ENCODE data around the gene PNPLA7. TPM values are rescaled to one million over a fixed set of nuclear protein-coding genes. Genes with fewer than 3 reads are reported as not detected.
"Not testable (repeated sequence)": the region's sequence is repeated elsewhere in the genome, so short reads cannot be mapped to it uniquely, and the experiment has no call there.

Gene PNPLA7
- total RNA-seq, 1 donor from 2014 or later, result 16.2 TPM

GRCh38 chr9:137516144-137516917, 33.9 kb downstream of the PNPLA7 start:
- Histone ChIP-seq H3K9me3 (no peaks in the 10 kb centered on the region), H3K4me3 (no peak overlapping the region), H3K36me3 (no peaks in the 10 kb centered on the region), H3K27me3 (no peaks in the 10 kb centered on the region), H3K27ac (no peak overlapping the region), H3K4me1 (no peaks in the 10 kb centered on the region)
- intact Hi-C loops (cut with DNase I), result no loop called here
- no peak for DNase-seq (ENCODE audit: extremely low spot score in 2 of 2)
- no peak for TF ChIP-seq POLR2AphosphoS5 (IDR thresholded peaks at IDR 0.05; ENCODE audit: insufficient read depth in 1 of 2, low read depth in 1 of 2)
- TF ChIP-seq CTCF (IDR thresholded peaks at IDR 0.05), result no peak
- TF ChIP-seq POLR2A (IDR thresholded peaks at IDR 0.05), result no peak

- no peaks in the 10 kb centered on the region for H3K27me3 ChIP-seq
- TF ChIP-seq POLR2A (IDR thresholded peaks at IDR 0.05) (no peak), POLR2AphosphoS5 (IDR thresholded peaks at IDR 0.05; ENCODE audit: insufficient read depth in 1 of 2, low read depth in 1 of 2) (no peak), CTCF (IDR thresholded peaks at IDR 0.05) (no peak)
- no peak overlapping the region for H3K4me3 ChIP-seq
- H3K36me3 ChIP-seq, result no peaks in the 10 kb centered on the region
- intact Hi-C loops (cut with DNase I), result no loop called here
- no peaks in the 10 kb centered on the region for H3K4me1 ChIP-seq
- no peak for DNase-seq (ENCODE audit: extremely low spot score in 2 of 2)
- no peak overlapping the region for H3K27ac ChIP-seq
- H3K9me3 ChIP-seq, result no peaks in the 10 kb centered on the region
Measured at GRCh38 chr9:137515338-137515724, 34.9 kb downstream of the PNPLA7 start.

GRCh38 chr9:137514691-137515337, 35.4 kb downstream of the PNPLA7 start:
- Histone ChIP-seq H3K27me3 (no peaks in the 10 kb centered on the region), H3K4me1 (no peaks in the 10 kb centered on the region), H3K27ac (no peak overlapping the region), H3K9me3 (no peaks in the 10 kb centered on the region), H3K4me3 (no peak overlapping the region), H3K36me3 (no peaks in the 10 kb centered on the region)
- DNase-seq (ENCODE audit: extremely low spot score in 2 of 2), result no peak
- intact Hi-C loops (cut with DNase I), result no loop called here
- no peak for TF ChIP-seq POLR2AphosphoS5 (IDR thresholded peaks at IDR 0.05; ENCODE audit: insufficient read depth in 1 of 2, low read depth in 1 of 2)
- TF ChIP-seq CTCF (IDR thresholded peaks at IDR 0.05), result no peak
- TF ChIP-seq POLR2A (IDR thresholded peaks at IDR 0.05), result no peak

- H3K4me3 ChIP-seq; H3K36me3 ChIP-seq; H3K27ac ChIP-seq; DNase-seq (ENCODE audit: extremely low spot score in 2 of 2); H3K4me1 ChIP-seq; intact Hi-C loops (cut with DNase I); H3K9me3 ChIP-seq; H3K27me3 ChIP-seq: not testable (repeated sequence)
Measured at GRCh38 chr9:137513801-137514570, 36.2 kb downstream of the PNPLA7 start.

GRCh38 chr9:137513136-137513535, 37.1 kb downstream of the PNPLA7 start:
- H3K27me3 ChIP-seq; DNase-seq (ENCODE audit: extremely low spot score in 2 of 2); H3K36me3 ChIP-seq; H3K4me1 ChIP-seq; H3K9me3 ChIP-seq; H3K27ac ChIP-seq; intact Hi-C loops (cut with DNase I); H3K4me3 ChIP-seq: not testable (repeated sequence)
